ENCODE measurements around the gene TMEM207.

TMEM207 gene

DNA sequence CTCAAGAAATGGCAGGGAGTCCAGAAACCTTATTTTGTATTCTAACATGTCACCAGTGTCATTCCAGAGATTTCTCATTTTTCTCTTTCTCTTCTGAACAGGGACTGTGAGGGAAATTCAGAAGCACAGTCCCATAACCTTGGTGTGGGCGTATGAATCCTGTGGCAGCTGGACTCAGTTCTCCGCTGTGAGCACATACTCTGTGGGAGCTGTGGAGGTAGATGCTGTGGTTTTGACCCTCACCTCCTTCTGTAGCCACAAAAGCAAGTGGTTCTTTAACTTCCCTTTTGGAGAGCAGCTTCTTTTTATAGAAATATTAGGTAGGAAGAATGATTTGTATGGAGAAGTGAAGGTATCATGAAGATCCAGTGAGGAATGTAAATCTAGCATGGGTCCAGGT, 13.4 kb downstream of the TMEM207 start:
- no peak overlapping the region for H3K4me3 ChIP-seq (ENCODE audit: control insufficient read depth, low read depth, low read length)
- TF ChIP-seq, protein P1, sequence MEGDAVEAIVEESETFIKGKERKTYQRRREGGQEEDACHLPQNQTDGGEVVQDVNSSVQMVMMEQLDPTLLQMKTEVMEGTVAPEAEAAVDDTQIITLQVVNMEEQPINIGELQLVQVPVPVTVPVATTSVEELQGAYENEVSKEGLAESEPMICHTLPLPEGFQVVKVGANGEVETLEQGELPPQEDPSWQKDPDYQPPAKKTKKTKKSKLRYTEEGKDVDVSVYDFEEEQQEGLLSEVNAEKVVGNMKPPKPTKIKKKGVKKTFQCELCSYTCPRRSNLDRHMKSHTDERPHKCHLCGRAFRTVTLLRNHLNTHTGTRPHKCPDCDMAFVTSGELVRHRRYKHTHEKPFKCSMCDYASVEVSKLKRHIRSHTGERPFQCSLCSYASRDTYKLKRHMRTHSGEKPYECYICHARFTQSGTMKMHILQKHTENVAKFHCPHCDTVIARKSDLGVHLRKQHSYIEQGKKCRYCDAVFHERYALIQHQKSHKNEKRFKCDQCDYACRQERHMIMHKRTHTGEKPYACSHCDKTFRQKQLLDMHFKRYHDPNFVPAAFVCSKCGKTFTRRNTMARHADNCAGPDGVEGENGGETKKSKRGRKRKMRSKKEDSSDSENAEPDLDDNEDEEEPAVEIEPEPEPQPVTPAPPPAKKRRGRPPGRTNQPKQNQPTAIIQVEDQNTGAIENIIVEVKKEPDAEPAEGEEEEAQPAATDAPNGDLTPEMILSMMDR (conservative IDR thresholded peaks at IDR 0.05; ENCODE audit: control insufficient read depth, insufficient read depth, low read depth, low read length): no peak
- DNase-seq (ENCODE audit: low read depth): no peak

DNA sequence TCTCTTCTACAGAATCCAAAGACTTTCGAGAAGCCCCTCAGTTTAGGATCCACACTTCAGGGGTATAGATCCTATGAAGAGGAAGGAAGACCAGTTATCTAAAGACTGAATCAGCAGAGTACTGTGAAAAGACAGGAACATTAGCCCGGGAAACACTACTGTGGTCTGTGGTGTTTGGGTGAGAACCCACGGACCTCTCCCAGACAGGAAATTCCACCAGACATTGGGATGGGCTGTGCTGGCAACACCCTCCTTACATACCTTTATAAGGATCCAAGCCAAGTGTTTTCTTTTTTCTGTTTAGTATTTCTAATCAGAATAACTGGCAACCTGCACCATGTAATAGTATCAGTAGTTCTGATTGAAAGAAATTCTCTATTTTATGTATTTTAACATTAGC, 14.1 kb downstream of the TMEM207 start:
- H3K4me3 ChIP-seq (ENCODE audit: control insufficient read depth, low read depth, low read length): no peak overlapping the region
- no peak for DNase-seq (ENCODE audit: low read depth)
- TF ChIP-seq, protein P1 (conservative IDR thresholded peaks at IDR 0.05; ENCODE audit: control insufficient read depth, insufficient read depth, low read depth, low read length): no peak

DNA sequence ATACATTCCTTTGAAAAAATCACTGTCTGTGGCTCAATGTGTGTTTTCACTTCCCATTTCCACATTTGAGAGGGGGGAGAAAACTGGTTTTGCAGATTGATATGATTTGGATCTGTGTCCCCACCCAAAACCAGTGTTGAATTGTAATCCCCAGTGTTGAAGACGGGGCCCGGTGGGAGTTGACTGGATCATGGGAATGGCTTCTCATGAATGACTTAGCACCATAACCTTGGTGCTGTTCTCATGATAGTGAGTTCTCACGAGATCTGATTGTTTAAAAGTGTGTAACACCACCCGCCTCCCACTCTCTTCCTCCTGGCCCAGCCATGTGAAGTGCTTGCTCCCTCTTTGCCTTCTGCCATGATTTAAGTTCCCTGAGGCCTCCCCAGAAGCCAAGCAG, 16.1 kb downstream of the TMEM207 start:
- no peak for DNase-seq (ENCODE audit: low read depth)
- TF ChIP-seq, protein P1 (conservative IDR thresholded peaks at IDR 0.05; ENCODE audit: control insufficient read depth, insufficient read depth, low read depth, low read length): no peak
- H3K4me3 ChIP-seq (ENCODE audit: control insufficient read depth, low read depth, low read length): no peak overlapping the region

DNA sequence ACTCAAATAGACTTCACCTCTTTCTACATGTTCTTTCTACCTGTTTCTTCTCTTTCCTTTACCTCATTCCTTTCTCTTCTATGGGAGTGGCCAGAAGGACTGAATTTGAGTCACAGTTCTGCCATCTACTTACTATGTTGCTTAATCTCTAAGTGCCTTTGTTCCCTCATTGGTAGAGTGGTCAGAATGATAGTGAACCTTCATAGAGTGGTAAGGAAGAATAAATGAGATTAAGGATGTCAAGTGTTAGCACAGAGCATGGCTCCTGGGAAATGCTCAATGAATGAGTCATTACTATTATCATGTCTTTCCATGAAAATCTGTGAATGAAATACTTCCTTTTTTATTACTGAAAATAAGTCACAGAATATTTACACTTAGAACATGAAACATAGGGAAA, 17.5 kb downstream of the TMEM207 start:
- DNase-seq (ENCODE audit: low read depth): peak; percentile 9
- H3K4me3 ChIP-seq (ENCODE audit: control insufficient read depth, low read depth, low read length): no peak overlapping the region
- TF ChIP-seq, protein P1 (conservative IDR thresholded peaks at IDR 0.05; ENCODE audit: control insufficient read depth, insufficient read depth, low read depth, low read length): no peak

DNA sequence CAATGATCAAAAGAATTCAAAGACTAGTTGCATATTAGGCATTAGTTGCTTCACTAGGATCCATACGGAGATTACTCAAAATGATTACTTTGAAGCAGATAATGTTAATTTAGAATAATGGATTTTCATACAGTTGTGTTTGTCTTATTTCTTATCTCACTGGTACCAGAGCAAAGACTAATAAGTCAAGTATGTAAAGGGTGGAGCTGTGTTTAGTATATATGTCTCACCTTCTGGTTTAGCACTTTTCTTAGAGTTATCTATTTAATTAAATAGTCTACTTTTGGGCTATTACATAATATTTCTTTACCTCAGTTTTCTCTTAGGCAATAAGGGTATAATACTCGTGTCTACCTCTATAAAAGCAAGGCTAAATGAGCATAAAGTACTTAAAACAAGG, 18.8 kb downstream of the TMEM207 start:
- TF ChIP-seq, protein P1 (conservative IDR thresholded peaks at IDR 0.05; ENCODE audit: control insufficient read depth, insufficient read depth, low read depth, low read length): no peak
- DNase-seq (ENCODE audit: low read depth): no peak
- H3K4me3 ChIP-seq (ENCODE audit: control insufficient read depth, low read depth, low read length): no peak overlapping the region

DNA sequence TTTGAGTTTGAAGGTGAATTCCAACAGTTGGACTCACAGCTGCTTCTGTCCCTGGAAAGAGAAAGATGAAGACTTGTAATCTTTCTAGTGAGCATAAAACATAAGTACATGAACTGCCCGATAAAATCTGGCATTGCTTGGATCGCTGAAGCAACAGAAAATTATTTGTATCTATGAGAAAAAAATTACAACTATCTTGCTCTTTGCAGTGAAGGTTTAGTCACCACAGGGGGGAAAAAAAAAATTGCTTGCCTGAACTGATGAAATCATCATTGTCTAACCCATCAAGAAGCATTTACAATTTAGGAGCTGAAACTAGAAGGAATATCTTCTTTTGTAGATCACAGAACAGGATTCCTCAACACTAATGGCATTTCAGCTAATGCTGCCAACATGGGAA, 20.0 kb downstream of the TMEM207 start:
- TF ChIP-seq, protein P1 (conservative IDR thresholded peaks at IDR 0.05; ENCODE audit: control insufficient read depth, insufficient read depth, low read depth, low read length): no peak
- H3K4me3 ChIP-seq (ENCODE audit: control insufficient read depth, low read depth, low read length): no peak overlapping the region
- peak; percentile 28 for DNase-seq (ENCODE audit: low read depth)
